GM23248 (cell line): ENCODE data around the gene TRPM2.

ENCODE experiments used
- EZH2 ChIP-seq: fragments of 200-600 bp; sonication (generic); IDR thresholded peaks from 2 replicates; pipeline ENCODE4 v1.6.1; 2018; ENCODE audit warnings: antibody characterized with exemption, mild to moderate bottlenecking; ENCODE audit not compliant: insufficient read depth, poor library complexity, severe bottlenecking
- EZH2phosphoT487 ChIP-seq: fragments of 200-600 bp; sonication (generic); IDR thresholded peaks from 2 replicates; pipeline ENCODE4 v1.6.1; 2018; ENCODE audit warnings: antibody characterized with exemption, moderate library complexity, mild to moderate bottlenecking, low read depth; ENCODE audit not compliant: insufficient read depth

DNA sequence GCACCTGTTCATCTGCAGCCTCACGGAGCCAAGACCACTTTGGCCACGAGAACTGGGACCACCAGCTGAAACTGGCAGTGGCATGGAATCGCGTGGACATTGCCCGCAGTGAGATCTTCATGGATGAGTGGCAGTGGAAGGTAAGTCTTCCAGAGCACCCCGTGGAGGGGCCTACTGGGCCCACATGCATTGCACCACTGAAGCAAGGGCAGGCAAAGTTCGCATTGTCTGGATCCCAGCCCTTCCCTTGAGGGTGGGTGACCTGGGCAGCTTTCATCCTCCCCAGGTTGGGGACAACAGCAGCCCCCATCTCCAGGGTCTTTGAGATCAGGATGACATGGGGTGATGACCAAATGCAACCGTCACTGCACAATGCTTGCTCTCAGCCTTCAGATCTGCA, 37.5 kb downstream of the TRPM2 start:
- TF ChIP-seq EZH2 (no peak), EZH2phosphoT487 (no peak)
